GM12892 (cell line): ENCODE results near the gene MAP2K5.

ENCODE experiments used
- DNase-seq: peaks from one replicate; pipeline ENCODE4 v3.0.0; 2011; ENCODE audit not compliant: insufficient read length
- FAIRE-seq: peaks from 2 replicates; lab custom pipeline; 2011; peaks lifted over from hg19 to GRCh38; lab: Jason Lieb, UNC
- POLR2A ChIP-seq: IDR thresholded peaks from 2 replicates; pipeline ENCODE4 v1.6.1; 2011; ENCODE audit warnings: low read depth, low read length, control low read depth
- POLR2AphosphoS5 ChIP-seq: IDR thresholded peaks from 2 replicates; pipeline ENCODE4 v1.6.1; 2011; ENCODE audit warnings: low read depth, low read length, control low read depth
- TAF1 ChIP-seq: IDR thresholded peaks from 2 replicates; pipeline ENCODE4 v1.6.1; 2011; ENCODE audit warnings: low read depth, mild to moderate bottlenecking, control low read depth, low read length, borderline replicate concordance

MAP2K5 gene

DNA sequence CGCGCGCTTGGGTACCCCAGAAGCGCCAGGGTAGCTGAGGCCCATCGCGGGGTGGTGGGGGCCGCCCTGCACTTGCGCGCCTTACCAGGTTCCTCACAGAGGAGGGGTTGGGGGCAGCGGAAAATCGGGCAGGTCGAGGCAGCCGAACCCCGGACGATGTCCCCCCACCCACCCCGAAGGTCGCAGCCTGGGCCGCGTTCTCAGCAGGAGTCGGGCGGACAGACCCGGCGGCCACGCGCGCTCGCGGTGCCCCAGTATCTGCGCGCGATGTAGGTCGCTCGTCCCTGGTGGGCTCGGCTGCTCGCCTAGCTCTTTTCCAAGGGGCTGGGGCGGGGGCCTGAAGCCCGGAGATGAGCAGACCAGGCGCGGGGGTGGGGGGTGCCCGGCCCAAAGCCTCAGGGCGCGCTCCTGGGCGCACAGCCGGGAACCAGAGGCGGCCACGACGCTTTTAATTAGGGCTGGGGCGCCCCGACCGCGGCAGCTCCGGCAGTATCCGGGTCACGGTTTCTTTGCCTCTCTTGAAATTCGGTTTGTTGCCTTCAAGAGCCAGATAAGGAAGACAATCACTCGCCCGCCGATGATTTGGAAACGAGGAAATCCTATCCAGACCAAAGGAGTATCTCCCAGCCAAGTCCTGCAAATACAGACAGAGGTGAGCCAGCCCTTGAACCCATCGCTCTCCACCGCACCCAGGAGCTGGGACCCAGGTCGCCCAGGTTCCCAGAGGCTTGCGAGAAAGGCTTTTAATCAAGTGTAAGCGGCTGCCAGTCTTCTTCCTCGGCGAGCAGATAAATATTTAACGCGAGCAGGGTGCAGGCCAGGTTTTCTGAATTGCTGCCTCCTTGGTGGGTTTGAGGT is 287.4 kb downstream of the MAP2K5 start:
- TF ChIP-seq TAF1: no peak
- TF ChIP-seq POLR2A: no peak
- no peak for TF ChIP-seq POLR2AphosphoS5
- DNase-seq (no peak), FAIRE-seq (no peak)

- DNase-seq: no peak
- FAIRE-seq: no peak
- TF ChIP-seq POLR2A (no peak), POLR2AphosphoS5 (no peak), TAF1 (no peak)
These were observed 288.9 kb downstream of the MAP2K5 start for GRCh38 chr15:67831363-67831762.

GRCh38 chr15:67832031-67832551 is 289.6 kb downstream of the MAP2K5 start:
- DNase-seq: no peak
- TF ChIP-seq TAF1 (no peak), POLR2AphosphoS5 (no peak), POLR2A (no peak)
- FAIRE-seq: peak; percentile 5

- DNase-seq (no peak), FAIRE-seq (no peak)
- TF ChIP-seq POLR2A (no peak), TAF1 (no peak), POLR2AphosphoS5 (no peak)
These were observed 290.6 kb downstream of the MAP2K5 start for GRCh38 chr15:67832897-67833709.

DNA sequence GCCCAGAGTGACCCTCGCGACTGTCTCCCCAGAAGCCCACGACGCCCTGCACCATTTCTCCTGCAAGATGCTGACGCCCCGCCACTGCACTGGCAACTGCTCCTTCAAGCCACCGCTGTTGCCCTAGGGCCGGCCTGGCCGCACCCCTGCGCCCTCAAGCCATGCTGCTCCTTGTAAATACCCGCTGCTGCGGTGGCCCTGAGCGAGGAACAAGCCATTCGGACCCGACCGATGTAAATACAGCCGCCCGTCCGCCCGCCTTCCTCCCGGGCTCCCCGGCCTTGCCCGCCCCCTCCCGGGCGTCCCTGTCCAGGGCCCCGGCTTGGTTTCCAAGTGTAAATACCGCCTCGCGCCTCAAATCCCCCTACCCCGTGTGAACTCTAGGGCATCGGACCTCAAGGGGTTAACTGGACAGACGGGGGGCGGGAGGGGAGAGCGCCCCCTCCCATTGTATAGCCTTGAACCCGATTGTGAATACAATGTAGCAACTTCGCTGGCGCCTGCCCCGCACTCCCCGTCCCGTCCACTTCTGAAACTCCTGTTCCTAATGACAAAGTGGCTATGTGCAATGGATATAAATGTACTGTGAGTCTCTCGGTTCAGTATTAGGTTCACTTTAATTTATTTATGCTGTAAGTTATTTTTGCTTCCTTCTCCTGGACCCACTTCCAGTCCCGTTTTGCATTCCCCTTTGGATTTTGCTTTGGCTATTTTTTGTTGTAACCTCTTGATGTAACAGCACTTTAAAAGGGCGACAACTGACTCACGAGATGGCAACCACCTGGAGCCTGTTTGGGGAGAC is 291.4 kb downstream of the MAP2K5 start:
- FAIRE-seq (peak; percentile 83), DNase-seq (no peak)
- TF ChIP-seq POLR2AphosphoS5 (no peak), POLR2A (no peak), TAF1 (no peak)

DNA sequence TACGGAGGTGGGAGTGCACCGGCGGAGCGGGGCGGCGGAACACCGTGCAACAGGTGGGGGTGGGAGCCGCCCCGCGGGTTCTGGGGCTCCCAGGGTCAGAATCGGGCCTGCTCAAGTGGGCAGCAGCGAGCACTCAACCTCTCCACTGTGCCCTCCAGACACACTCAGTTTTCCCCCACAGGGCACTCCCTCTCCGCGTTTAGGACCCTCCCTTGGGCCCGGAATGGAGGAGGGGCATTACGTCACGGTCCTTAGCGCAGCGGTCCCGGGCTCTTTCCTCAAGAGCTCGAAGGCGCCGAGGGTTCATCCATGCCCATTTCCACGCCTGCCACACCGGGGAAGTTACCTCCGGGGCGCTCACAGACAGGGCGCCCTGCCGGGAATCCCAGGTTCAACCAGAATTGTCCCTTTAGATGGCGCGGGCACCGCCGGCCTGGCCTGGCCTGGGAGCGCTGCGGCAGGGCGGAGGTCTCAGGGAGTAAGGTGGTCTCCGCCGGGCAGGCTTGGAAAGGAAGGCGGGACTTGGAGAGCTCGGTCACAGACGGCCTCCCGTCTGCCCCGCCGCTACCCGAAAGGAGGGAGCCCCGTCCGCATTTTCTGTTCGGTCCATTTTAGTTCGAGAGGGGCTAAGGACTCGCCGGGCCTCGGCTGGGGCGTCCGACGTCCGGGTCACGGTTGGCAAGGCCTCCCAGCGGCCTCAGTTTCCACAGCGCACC is 292.2 kb downstream of the MAP2K5 start:
- no peak for TF ChIP-seq TAF1
- TF ChIP-seq POLR2AphosphoS5: no peak
- no peak for TF ChIP-seq POLR2A
- FAIRE-seq (no peak), DNase-seq (no peak)

DNA sequence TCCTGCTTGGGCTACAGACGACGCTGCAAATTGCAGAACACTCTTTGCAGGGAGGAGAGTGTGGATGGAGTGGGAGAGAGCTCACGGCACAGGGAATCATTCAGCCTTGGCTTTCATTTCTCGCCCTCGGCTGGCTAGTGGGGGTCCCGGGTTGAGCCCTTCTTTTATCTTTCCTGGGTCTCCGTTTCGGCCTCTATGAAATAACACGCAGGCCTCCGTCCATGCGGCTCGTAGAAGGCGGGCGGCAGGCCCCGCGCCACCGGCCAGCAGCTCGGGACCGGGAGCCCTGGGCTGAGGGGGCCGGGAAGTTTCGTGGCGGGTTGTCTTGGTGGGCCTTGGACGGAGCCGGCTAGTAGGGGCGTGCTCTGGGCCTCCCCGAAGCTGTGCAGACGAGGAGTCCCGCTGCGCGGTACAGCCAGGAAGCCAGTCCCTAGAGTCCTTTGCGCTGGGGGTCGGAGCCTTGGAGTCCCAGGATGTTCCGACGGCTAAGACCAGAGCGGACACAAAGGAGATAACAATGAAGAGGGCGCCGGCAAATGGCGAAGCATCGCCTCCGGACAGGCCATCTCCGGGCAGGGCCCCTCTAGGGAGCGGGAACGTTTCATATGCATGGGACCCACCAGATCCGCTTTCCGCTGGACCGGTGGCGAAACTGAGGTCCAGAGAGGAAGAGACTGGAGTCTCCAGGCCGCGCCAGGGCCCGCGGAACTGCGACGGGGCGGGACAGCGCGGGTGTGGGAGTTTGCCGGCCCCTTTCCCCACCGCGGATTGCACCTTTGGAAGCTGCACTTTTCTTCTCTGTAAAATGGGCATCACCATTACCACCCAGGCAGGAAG is 293.0 kb downstream of the MAP2K5 start:
- DNase-seq (no peak), FAIRE-seq (no peak)
- no peak for TF ChIP-seq POLR2AphosphoS5
- no peak for TF ChIP-seq TAF1
- TF ChIP-seq POLR2A: no peak

DNA sequence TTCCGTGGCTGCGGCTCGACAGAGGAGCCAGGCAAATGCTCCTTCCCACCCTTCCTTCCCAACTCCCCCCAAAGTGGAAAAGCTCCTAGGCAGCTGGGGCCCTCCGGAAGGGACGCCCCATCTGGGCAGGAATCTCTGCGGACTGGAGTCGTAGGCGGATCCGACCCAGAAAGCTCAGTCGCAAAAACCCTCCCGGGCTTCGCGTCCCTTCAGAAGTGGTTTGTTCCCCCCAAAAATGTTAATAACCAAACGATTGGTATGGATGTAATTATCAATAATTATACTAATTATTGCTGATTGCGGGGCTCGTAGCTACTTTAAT is 293.6 kb downstream of the MAP2K5 start:
- FAIRE-seq: no peak
- TF ChIP-seq POLR2AphosphoS5 (no peak), POLR2A (no peak), TAF1 (no peak)
- no peak for DNase-seq

GRCh38 chr15:67836477-67836876 is 294.0 kb downstream of the MAP2K5 start:
- FAIRE-seq (peak; percentile 44), DNase-seq (no peak)
- TF ChIP-seq POLR2A (no peak), POLR2AphosphoS5 (no peak), TAF1 (no peak)
